ENCODE data around the gene EPS8L2.
A peak's percentile ranks its signal among the peaks of the same experiment; 100 is the strongest.
"Not testable (repeated sequence)": the region's sequence is repeated elsewhere in the genome, so short reads cannot be mapped to it uniquely, and the experiment has no call there.

The EPS8L2 gene

GRCh38 chr11:690244-690643 is 15.8 kb upstream of the EPS8L2 start:
- DNase-seq (ENCODE audit: low read depth) = not testable (repeated sequence)

- no peak for DNase-seq (ENCODE audit: low read depth)
Measured at GRCh38 chr11:690738-691633, 15.0 kb upstream of the EPS8L2 start.

DNA sequence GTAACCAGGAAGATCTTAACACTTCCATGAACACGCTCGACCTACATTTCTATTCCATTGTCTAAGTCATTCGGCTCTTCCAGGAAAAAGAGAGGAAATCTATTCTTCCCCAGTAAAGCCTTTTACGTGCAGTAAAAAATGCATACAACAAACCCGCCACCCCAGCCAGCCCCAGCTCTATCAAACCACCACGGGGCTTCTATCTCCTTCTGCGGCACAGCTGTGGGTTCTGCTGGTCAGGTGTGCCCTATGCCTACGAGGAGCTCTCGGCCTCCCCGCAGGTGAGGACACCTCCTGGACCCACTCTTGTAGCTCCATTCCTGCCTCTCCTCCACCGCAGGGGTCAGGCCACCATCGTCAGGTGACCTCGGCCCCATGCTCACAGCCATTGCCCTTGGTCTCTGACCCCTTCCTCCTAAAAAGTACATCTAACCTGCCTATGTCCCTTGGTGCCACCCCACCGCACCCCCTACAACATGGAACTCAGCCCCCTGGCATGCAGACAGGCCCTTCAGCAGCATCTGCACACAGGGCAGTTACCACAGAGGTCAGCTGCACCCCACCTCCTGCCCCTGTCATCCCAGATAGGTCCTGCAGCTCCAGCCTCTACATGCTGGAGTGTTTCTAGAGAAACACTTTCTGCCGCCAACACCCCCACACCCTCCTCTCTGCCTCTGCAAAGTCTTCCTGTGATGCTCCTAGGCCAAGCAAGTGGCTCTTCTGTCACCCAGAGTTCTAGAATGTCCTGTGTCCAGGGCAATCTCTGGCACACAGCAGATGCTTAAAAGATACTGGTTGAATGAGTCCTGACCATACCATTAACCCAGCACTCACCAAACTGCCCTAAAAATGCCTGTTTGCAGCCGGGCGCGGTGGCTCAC is 14.1 kb upstream of the EPS8L2 start:
- DNase-seq (ENCODE audit: low read depth) = no peak

- DNase-seq (ENCODE audit: low read depth) = no peak
Measured at GRCh38 chr11:692824-693414, 13.1 kb upstream of the EPS8L2 start.

DNA sequence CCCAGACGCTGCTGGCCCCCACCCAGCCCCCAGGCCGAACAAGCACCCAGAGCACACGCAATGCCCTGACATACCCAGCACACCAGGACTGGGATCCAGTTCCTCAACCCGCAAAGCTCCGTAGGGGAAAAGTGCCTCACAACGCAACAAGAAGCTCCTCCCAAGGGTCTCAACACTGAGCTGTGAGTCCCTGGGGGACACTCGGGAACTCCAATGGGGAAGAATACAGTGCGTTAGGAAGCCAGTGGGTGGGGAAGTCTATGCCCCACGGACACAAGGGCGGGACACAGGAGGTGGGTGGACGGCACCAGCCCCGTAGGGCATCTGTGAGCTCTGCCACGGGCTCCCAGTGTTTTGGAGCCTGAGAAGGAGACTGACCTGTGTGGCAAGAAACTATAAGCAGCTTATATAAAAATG is 12.6 kb upstream of the EPS8L2 start:
- DNase-seq (ENCODE audit: low read depth) = no peak

DNA sequence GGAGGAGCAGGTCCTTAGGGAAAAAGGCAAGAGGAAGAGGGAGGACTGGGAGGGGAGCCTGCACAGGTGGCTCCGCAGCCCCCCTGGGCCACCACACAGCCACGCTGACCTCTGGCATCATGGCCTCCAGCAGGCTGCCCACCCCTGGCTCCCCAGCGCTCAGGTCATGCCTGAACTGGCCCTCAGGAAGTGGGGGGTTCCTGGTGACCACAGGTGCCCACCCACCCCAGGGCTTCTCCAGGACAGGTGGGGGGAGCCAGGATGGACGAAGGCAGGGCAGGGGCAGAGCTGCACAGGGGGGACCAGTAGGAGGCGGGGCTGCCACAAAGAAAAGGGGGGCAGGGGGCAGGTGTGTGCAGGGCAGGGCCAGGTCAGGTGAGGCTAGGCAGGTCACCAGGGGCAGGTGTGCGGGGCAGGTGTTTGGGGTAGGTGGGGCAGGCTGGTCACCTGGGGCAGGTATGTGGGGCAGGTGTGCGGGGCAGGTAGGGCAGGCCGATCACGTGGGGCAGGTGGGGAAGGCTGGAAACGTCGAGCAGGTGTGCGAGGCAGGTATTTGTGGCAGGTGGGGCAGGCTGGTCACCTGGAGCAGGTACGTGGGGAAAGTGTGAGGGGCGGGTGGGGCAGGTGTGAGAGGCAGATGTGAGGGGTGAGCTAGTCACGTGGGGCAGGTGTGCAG is 12.0 kb upstream of the EPS8L2 start:
- DNase-seq (ENCODE audit: low read depth) = no peak

DNA sequence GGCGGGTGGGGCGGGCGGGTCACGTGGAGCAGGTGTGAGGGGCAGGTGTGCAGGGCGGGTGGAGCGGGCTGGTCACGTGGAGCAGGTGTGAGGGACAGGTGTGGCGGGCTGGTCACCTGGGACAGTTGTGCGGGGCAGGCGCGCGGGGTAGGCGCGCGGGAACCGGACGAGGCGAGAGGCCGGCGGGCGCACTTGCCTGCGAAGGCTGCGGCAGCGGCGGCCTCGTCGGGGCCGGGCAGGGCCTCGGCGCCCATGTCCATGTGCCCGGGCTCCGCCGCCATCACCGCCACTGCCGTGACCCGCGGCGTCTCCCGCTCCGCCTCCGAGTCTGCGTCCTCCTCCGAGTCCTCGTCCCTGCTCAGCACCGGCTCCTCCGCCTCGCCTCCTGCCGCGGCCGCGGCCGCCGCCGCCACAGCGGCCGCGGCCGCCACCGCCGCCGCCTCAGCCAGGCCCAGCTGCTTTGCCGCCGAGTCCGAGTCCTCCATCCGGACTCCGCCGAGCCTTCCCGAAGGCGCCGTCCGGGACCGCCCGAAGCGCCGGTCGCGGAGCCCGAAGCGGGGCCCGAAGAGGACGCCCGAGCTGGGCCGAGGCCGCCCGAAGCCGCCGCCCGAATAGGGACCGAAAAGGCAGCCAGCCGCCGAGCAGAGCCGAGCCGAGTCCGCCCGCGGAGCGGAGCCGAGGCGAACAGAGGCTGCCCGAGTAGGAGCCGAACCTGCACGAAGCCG is 11.3 kb upstream of the EPS8L2 start, which contains the start of gene DEAF1:
DEAF1 (minus strand) TSS at position 660 of the 725 bp plus-strand sequence; CDS start at position 485, 175 bp downstream.
- peak; percentile 99 for DNase-seq (ENCODE audit: low read depth)

DNA sequence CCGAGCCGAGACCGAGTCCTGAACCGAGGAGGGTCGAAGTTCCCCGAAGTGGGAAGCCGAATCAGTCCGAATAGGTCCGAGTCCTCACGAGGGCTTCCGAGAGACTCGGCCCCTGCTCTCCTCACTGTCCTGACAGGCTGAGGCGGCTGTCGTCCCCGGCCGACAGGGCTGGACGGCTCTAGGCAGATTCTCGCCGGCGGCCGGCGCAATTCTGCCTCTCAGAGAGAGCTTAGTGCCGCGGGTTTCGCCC is 10.8 kb upstream of the EPS8L2 start:
- DNase-seq (ENCODE audit: low read depth) = no peak

- DNase-seq (ENCODE audit: low read depth) = peak; percentile 96
Measured at GRCh38 chr11:695538-696248, 10.3 kb upstream of the EPS8L2 start, which contains the start of gene TMEM80. TSS of gene TMEM80 (plus strand) at chr11:695816. CDS start at chr11:695828, 12 bp downstream.

DNA sequence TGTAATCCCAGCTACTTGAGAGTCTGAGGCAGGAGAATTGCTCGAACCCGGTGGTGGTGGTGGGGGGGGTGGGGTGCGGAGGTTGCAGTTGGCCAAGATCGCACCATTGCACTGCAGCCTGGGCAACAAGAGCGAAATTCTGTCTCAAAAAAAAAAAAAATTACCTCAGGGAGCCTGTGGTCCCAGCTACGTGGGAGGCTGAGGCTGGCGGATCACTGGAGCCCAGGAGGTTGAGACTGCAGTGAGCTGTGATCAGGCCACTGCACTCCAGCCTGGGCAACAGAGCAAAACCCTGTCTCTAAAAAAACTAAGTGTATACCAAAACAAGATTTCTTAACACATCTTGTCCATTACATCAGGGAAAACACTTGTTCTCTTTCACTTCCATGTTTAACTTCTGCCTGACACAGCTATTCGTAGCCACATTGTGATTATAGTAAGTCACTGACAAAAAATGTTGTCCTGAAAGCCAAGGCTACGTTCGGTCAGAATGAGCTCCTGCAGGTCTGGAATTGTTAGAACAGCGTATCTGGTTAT is 9.0 kb upstream of the EPS8L2 start:
- no peak for DNase-seq (ENCODE audit: low read depth)

DNA sequence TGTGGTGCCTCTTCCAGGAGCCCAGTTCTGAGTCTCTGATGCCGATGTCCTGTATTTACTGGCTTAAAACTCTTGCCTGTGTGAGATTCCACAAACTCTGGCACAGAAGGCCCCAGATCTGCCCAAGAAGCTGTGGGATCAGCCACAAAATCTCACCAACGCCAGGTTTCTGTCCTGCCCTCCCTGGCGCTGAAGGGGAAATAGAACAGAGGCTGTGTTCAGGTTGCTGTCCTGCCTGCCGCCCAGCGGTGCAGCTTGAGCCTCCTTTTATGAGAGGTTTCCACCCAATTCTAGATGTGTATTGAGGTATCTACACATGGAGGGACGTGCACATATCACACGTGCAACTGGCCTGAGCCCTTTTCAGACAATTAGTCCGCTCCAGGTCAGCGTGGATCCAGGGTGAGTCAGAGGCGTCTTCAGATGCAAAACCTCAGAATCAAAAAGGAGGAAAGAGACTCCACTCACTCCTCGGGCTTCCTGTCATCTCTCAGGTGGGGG is 8.2 kb upstream of the EPS8L2 start:
- no peak for DNase-seq (ENCODE audit: low read depth)

GRCh38 chr11:698493-699115 is 7.4 kb upstream of the EPS8L2 start:
- no peak for DNase-seq (ENCODE audit: low read depth)

DNA sequence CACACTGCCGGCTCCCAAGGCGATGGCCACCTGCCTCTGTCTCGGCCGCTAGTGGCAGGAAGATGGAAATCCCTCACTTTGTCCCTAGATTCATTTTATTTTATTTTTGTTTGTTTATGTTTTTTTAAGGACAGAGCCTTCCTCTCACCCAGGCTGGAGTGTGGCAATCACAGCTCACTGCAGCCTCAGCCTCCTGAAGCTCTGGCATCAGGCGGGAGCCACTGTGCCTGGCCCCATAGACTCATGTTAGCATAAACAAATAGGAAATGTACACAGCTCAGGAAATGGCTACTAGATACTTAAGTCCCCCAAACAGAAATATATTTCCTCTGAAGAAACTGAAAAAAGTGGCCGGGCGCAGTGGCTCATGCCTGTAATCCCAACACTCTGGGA is 6.9 kb upstream of the EPS8L2 start:
- DNase-seq (ENCODE audit: low read depth) = no peak

DNA sequence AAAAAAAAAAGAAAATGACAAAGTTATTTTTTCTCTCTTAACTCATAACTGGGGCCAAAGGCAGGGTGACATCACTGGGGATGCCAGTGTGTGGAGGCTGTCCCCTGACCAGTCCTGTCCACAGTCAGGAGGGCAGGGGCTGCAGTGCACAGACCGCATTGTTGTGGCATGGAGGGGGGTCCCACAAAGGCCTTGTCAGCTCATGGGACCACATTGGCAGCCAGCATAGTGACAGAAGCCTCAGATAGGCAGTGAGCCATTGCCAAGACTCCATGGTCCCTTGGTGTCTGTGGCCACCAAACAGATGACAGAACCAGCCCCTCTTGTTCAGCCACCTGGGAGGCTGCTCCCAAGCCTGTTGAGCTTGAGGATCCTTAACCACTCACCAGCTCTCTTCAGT is 6.3 kb upstream of the EPS8L2 start:
- no peak for DNase-seq (ENCODE audit: low read depth)

DNA sequence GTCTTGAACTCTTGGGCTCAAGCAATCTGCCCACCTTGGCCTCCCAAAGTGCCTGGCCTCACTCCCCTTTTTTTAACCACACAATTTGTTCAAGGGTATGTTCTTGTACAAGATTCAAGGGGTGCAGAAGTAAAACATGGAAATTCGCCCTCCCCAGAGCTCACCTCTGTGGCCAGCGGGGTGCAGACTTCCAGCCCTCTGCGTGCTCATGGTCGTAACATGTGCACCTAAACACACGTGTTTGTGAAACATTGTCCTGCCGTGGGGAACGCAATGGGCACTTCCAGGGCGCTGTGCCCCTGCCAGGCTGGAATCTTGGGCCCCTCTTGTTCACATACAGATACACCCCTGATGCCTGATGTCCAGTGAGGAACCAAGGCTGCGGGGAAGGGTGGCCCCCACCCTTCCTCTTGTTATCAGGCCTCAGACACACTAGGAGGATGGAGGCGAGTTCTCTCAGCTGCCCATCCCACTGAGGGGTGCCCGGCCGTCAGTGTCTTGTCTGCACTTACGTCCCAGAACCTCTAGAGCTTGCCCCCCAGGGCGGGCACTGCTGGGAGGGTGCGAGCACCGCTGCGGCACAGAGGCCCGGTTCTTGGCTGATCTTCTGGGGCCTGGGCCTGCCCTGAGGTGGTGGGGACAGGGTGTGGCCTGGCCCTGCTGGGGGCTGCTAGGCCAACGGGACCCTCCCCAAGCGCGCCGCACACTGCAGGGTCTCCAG is 4.1 kb upstream of the EPS8L2 start:
- no peak for DNase-seq (ENCODE audit: low read depth)

GRCh38 chr11:702462-703461 is 3.3 kb upstream of the EPS8L2 start:
- no peak for DNase-seq (ENCODE audit: low read depth)

DNA sequence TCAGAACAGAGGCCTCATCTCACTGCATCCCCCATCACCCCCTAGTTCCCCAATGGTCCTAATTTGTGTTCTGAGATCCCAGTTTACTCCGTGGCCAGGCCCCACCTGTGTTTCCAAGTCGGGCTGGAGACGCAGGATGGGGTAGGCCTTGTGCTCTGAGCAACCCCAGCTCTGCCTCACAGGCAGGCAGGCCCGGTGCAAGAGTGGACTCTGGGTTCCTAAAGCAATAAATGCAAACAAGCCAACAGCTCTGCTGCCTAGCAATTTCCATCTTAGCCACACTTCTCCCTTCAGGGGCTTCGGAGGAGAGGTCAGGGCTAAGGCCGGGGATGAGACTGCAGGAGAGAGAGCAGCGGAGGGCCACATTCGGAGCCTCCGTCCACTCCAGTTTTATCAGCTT is 2.5 kb upstream of the EPS8L2 start:
- no peak for DNase-seq (ENCODE audit: low read depth)

GRCh38 chr11:704228-704674 is 1.8 kb upstream of the EPS8L2 start:
- DNase-seq (ENCODE audit: low read depth) = no peak

Measured in activated T-helper 1 cell treated with Interleukin-2 at 50 U/mL for 16 hours (primary cell).